HG03060 (cell line): ENCODE data around the gene CASP4.
"Not testable (repeated sequence)": the region's sequence is repeated elsewhere in the genome, so short reads cannot be mapped to it uniquely, and the experiment has no call there.

Source experiments
- ATAC-seq: cut with Tn5 transposase; IDR thresholded peaks from one replicate; pipeline ENCODE4 v1.9.1; 2021; ENCODE audit warnings: low read depth, moderate number of reproducible peaks; ENCODE audit not compliant: unreplicated experiment

Gene CASP4

DNA sequence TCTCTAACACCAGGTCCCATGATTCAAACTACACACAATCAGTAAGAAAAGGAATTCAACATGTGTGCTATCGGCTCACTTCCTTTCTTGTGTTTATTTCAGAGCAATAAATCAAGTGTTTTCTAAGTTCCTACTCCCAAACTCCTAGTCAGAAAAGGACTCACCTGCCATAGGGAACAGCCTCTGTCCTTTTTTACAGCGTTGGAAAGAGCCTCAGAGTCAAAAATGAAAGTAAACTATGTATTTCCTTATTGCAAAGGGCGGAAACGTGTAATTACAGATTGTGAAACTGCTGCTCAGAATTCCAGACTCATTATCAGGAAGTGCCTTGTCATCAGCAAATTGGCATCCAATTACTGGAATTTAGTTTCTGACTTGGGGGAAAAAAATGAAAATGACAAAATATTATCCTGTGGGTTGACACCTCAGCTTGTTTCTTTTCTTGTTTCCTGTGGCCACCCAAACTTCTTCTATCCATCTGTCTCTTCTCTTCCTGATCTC lies at the start of gene CASP4:
Gene CASP4, minus strand, starts transcription at position 220 of the 501 bp plus-strand sequence. Its CDS starts 49 bp downstream, at position 171.
- peak; percentile 81 for ATAC-seq

GRCh38 chr11:105007463-105007862 lies 39.1 kb upstream of the CASP4 start:
- no peak for ATAC-seq

DNA sequence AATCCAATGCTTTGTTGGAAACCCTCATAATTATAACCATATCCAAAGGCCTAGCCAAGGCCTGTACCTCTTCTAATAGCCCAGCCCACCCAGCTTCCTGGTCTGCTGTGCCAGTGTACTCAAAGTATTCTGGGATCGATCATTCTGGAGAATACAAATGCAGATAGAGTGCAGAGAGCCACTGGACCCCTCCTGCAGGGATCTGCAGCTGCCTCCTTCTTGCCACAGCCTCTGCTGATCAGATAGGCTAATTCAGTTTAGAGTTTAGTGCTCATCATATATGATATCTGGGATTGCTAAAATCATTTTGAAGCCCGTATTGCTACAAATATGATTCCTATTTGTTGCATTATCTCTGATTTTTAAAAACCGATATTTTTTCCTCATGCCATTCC lies 37.1 kb upstream of the CASP4 start:
- no peak for ATAC-seq

DNA sequence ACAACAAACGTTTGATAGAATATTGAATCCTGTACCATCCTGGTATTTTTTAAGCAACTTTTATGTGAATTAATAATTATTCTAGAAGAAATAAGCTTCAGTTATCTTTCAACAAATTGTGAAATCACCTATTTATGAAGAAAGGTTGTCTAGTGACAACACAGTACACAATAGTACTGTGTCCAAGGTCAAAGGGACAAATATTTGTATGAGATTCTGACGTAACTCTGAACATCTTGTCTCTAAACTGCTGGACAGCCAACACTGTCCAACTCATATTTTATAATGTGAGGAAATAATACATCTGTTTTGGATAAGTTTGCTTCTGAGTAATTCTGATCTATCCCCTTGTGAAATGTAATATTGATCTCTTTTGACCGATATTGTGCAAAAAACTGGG lies 35.6 kb upstream of the CASP4 start:
- ATAC-seq = no peak

- ATAC-seq = no peak
Measured at GRCh38 chr11:105003151-105003550, 34.8 kb upstream of the CASP4 start.

- ATAC-seq = peak; percentile 86
Measured at GRCh38 chr11:105000797-105001196, 32.4 kb upstream of the CASP4 start.

- ATAC-seq = no peak
Measured at GRCh38 chr11:105000167-105000566, 31.8 kb upstream of the CASP4 start.

GRCh38 chr11:104999721-105000120 lies 31.3 kb upstream of the CASP4 start:
- no peak for ATAC-seq

- no peak for ATAC-seq
Measured at GRCh38 chr11:104997288-104997687, 28.9 kb upstream of the CASP4 start.

DNA sequence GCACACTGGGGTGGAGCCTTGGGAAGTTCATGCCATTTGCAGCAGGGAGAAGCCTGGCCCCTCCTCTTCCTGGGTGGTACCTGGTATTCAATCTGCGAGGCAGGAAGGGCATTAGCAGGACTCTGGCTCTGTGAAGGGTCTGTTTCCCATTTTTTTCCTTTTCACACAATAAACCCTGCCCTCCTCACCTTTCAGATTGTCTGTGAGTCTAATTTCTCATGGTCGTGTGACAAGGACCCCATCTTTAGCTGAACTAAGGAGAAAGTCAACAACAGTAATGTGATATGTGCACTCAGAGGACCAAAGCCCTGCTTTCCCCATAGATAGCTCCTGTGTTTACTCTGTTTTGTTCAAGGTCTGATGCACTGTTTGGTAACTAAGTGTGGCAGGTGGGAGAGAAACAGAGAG lies 26.6 kb upstream of the CASP4 start:
- ATAC-seq = no peak

DNA sequence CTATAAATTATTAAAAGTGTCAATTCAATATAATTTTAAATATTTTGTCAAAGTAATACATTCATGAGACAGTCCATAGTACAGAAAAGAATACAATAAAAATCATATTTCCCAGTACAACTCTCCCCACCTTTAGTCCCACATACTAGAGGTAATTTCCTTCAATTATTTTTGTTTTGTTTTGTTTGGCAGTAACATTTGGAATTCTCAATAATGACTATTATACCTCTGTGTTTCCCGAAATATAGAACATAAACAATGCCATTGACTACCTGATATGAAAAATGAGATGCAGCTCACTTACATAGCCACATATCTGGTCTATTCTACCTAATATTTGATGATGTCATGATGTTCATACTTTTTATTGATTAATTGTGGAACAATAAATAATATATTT lies 24.4 kb upstream of the CASP4 start:
- ATAC-seq = no peak

DNA sequence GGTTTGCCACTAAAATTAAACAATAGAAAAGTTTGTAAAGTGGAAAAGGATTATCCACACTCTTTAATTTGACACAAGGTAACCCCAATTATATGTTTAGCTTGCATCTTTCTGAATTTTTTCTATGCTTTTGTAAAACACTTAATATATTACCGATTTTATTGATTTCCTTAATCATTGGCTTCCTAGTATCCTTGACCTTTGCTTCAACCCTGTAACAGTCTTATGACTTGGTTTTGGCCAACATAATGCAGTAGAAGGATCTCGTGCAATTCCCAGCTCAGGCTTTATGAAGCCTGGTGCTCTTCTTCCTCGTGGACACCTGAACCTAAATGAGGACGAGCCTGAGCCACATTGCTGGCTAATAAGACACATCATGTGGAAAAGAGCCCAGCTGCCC lies 23.6 kb upstream of the CASP4 start:
- ATAC-seq = no peak

DNA sequence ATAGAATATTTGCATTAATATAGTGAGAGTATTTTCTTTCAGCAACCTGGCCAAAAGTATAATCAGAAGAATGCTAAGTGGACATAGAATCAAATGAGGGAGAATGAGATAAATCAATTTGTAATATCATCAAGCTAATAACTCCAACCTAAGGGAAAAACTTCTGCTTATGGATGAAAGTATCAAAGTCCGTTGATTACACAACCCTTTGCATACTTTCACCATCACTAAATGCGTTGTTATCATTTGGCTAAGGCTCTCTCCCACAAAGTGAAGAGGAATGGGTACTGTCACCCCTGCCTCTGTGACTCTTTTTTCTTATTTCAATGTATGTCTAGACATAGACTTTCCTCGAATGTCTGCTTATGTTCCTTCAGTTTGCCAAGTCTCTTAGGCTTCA lies 16.4 kb upstream of the CASP4 start:
- no peak for ATAC-seq

DNA sequence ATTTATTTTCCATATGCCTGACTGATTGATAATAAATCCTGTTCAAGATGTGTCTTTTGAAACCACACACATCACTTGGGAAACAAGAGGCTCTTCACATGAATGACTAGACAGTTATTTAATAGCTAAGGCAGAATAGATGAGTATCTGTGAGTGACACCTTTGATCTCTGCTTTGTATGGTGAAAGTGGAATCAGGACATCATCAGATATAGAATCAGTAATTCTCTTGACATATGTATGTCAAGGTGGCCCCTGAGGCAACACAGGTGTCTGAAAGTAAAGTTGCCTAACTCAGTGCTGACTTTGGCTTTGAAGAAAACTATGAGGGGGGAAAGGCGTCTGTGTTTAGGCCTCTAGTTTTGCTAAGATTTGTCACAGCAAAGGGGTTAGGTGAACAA lies 11.5 kb upstream of the CASP4 start:
- ATAC-seq = no peak

DNA sequence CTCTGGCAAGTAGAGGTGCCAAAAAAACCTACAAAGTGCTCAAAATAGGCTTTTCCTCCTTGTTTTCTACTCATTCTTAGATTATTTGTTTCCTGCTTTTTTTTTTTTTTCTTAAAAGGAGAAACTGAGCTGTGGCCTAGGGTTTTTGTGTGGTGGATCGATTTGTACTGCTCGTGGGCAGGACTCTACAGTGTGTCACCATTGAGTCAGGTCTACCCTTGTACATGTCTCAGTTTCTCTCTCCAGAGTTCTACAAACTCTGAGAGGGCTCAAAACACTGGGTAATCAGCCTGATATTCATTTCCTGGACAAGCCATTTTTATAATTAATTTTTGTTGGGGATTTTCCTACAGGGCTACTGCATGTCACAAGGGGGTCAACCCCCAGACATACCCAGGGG lies 5.2 kb upstream of the CASP4 start:
- no peak for ATAC-seq

DNA sequence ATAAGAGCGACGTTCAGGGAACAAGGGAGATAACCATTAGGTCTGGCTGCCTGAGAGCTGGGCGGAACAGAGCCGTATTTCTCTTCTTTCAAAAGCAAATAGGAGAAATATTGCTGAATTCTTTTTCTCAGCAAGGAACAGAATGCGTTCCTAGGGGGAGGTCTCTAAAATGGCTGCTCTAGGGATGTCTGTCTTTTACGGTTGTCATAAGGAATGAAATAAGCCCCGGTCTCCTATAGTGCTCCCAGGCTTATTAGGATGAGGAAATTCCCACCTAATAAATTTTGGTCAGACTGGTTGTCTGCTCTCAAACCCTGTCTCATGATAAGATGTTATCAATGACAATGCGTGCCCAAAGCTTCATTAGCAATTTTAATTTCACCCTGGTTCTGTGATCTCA lies 4.5 kb upstream of the CASP4 start:
- not testable (repeated sequence) for ATAC-seq

GRCh38 chr11:104970756-104971155 lies 2.4 kb upstream of the CASP4 start:
- no peak for ATAC-seq

DNA sequence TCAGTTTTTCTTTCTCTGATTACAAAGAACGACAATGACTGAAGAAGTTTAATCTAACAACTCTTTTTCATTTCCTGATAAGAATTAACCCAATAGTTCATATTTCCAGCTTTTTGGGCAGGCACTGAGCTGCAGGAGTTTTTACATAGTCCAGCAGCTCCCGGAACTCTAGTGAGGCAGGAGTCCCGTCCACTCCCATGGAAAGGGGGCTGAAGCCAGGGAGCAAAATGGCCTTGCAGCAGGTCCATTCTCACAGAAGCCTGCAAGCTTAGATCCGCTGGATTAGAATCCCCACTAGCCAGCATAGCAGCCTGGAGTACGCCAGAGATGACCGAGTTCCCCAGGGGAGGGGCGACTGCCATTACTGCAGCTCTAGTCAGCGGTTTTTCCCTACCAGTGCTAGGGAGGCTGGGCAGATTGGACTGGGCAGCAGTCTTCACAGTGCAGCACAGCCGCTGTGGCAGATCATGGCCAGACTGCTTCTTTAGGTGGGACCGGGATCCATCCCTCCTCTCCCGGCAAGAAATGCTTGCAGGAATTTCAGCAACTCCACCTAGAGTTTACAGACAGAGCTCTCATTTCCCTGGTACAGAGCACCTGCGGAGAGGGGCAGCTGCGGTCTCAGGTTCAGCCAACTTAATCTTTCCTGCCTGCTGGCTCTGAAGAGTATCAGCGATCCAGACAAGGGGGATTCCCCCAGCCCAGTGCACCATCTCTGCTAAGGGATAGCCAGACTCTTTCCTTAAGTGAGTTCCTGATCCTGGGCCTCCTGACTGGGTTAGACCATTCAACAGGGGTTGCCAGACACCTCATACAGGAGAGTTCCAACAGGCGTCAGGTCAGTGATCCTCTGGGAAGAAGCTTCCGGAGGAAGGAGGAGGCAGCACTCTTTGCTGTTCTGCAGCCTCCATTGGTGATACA lies 742 bp upstream of the CASP4 start:
- ATAC-seq = peak; percentile 13

- ATAC-seq = peak; percentile 17
Measured at GRCh38 chr11:104967534-104968354, 630 bp downstream of the CASP4 start.

DNA sequence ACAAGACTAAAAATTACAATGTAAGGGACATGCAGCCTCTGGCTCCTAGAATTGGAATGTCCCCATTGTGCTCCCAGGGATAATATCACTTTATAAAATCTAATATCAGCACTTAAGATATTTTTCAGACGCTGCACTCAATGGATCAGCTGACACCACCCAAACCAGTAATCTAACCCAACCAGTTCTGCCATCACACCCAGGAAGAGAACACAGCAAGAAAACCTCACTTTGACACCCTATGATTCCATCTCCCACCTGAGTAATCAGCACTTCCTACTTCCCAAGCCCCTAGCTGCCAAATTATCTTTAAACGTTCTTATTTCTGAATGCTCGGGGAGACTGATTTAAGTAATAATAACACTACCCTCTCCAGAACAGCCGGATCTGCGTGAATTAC lies 2.6 kb downstream of the CASP4 start:
- ATAC-seq = no peak

GRCh38 chr11:104964247-104964646 lies 4.1 kb downstream of the CASP4 start:
- no peak for ATAC-seq
